Body of pancreas (tissue), 4 donors: ENCODE data around the gene ACACA.

Experiments
- CTCF ChIP-seq, 7 experiments: fragments of 450-650 bp in 4 of 7; fragments of 200-600 bp in 3 of 7; sonication (generic) in 3 of 7; IDR thresholded peaks; one replicate each; pipeline ENCODE4 v1.5.1; 2016 to 2019; ENCODE audit warnings: antibody characterized with exemption in 7 of 7
- POLR2A ChIP-seq, 3 donors: fragments of 450-650 bp; IDR thresholded peaks; one replicate each; pipeline ENCODE4 v1.6.1; 2016; ENCODE audit warnings: antibody characterized with exemption in 3 of 3, mild to moderate bottlenecking in 2 of 3

DNA sequence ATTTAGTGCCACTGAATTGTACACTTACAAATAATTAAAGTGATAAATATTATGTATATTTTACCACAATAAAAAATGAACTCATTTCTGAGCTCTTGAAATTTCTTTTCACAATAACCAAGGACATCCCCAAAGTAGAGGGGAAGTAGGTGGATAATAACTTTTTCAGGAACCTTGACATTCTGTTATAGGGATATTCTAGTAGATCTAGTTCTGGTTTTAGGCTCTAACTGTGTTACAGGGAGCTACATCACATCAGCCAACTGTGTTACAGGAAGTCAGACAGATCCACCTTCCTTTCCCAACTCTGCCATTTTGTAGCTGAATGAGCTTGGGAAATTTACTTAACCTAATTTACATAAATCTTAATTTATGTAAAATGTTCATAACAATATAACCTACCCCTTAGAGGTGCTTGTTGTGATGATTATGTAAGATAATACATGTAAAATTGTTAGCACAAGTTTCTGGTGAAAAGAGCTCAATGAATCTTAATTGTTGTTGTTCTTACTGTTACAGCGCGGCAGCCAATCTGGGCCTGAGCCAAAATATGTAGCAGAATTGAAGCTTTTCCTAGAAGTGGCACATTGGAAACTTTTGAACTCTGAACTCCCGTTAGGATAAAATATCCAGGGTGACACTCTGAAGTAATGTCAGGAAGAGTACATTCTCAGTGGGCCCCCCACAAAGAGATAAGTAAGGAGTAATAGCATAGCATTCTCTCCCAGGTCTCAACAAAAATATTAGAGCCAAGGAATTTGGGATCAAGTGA, 288.1 kb downstream of the ACACA start:
- TF ChIP-seq POLR2A (IDR thresholded peaks at IDR 0.05) (no peak), CTCF (IDR thresholded peaks at IDR 0.05) (no peak)
